HepG2 (cell line): Measurements from ENCODE around the gene PLEKHB2. TPM values are rescaled to one million over a fixed set of nuclear protein-coding genes. Genes with fewer than 3 reads are reported as not detected.

ENCODE experiments used
- DBP ChIP-seq: sonication (generic); formaldehyde crosslinking; IDR thresholded peaks from 2 replicates; pipeline ENCODE4 v1.4.0; 2020; ENCODE audit warnings: missing genetic modification reagents; ENCODE audit errors: not compliant biosample characterization
- ERF ChIP-seq: IDR thresholded peaks from 2 replicates; pipeline ENCODE4 v1.6.1; 2018; ENCODE audit warnings: missing biosample characterization, missing genetic modification reagents
- FOXA3 ChIP-seq: IDR thresholded peaks from 2 replicates; pipeline ENCODE4 v1.6.1; 2016; ENCODE audit warnings: missing genetic modification reagents, missing compliant biosample characterization
- GABPB1 ChIP-seq: IDR thresholded peaks from 2 replicates; pipeline ENCODE4 v1.6.1; 2016; ENCODE audit warnings: mild to moderate bottlenecking, missing genetic modification reagents, moderate library complexity, missing compliant biosample characterization
- HDAC2 ChIP-seq: sonication (generic); formaldehyde crosslinking; IDR thresholded peaks from 2 replicates; pipeline ENCODE4 v1.4.0; 2020; ENCODE audit warnings: missing genetic modification reagents
- HNRNPL ChIP-seq: fragments of 200-400 bp; formaldehyde crosslinking; IDR thresholded peaks from 2 replicates; pipeline ENCODE4 v1.6.1; 2017; ENCODE audit warnings: mild to moderate bottlenecking, low read depth, low read length
- HOXA5 ChIP-seq: sonication (generic); formaldehyde crosslinking; IDR thresholded peaks from 2 replicates; pipeline ENCODE4 v1.4.0; 2020; ENCODE audit warnings: missing genetic modification reagents
- MTF2 ChIP-seq: sonication (generic); formaldehyde crosslinking; IDR thresholded peaks from 2 replicates; pipeline ENCODE4 v1.5.0; 2020; ENCODE audit warnings: missing genetic modification reagents, borderline replicate concordance
- PCBP1 ChIP-seq: fragments of 200-400 bp; formaldehyde crosslinking; IDR thresholded peaks from 2 replicates; pipeline ENCODE4 v1.6.1; 2017; ENCODE audit warnings: mild to moderate bottlenecking, low read depth, low read length, borderline replicate concordance
- RBFOX2 ChIP-seq: fragments of 200-400 bp; formaldehyde crosslinking; IDR thresholded peaks from 2 replicates; pipeline ENCODE4 v1.6.1; 2017; ENCODE audit warnings: low read depth, mild to moderate bottlenecking, low read length
- RBM39 ChIP-seq: fragments of 200-400 bp; formaldehyde crosslinking; IDR thresholded peaks from one replicate; pipeline ENCODE4 v1.6.1; 2018; ENCODE audit warnings: antibody characterized with exemption, mild to moderate bottlenecking, low read depth, low read length; ENCODE audit not compliant: poor library complexity, severe bottlenecking
- RCOR2 ChIP-seq: IDR thresholded peaks from 2 replicates; pipeline ENCODE4 v1.6.1; 2016; ENCODE audit warnings: missing biosample characterization, missing genetic modification reagents
- SPEN ChIP-seq: sonication (generic); formaldehyde crosslinking; IDR thresholded peaks from 2 replicates; pipeline ENCODE4 v1.5.1; 2020; ENCODE audit warnings: low read depth, mild to moderate bottlenecking, missing genetic modification reagents
- SRY ChIP-seq: sonication (generic); formaldehyde crosslinking; IDR thresholded peaks from 2 replicates; pipeline ENCODE4 v1.8.0; 2022; ENCODE audit warnings: mild to moderate bottlenecking, missing genetic modification reagents
- ZNF18 ChIP-seq: sonication (generic); formaldehyde crosslinking; IDR thresholded peaks from 2 replicates; pipeline ENCODE4 v1.8.0; 2022; ENCODE audit warnings: mild to moderate bottlenecking, missing genetic modification reagents; ENCODE audit not compliant: insufficient replicate concordance
- ZNF331 ChIP-seq: sonication (generic); formaldehyde crosslinking; IDR thresholded peaks from 2 replicates; pipeline ENCODE4 v1.4.0; 2020; ENCODE audit warnings: missing genetic modification reagents
- ZNF563 ChIP-seq: sonication (generic); formaldehyde crosslinking; IDR thresholded peaks from 2 replicates; pipeline ENCODE4 v1.8.0; 2022; ENCODE audit warnings: mild to moderate bottlenecking, moderate library complexity, missing genetic modification reagents
- ZNF780A ChIP-seq: sonication (generic); formaldehyde crosslinking; IDR thresholded peaks from 2 replicates; pipeline ENCODE4 v1.8.0; 2022; ENCODE audit warnings: mild to moderate bottlenecking, missing genetic modification reagents, moderate library complexity
- ZSCAN31 ChIP-seq: sonication (generic); formaldehyde crosslinking; IDR thresholded peaks from 2 replicates; pipeline ENCODE4 v1.5.0; 2020; ENCODE audit warnings: low read depth, mild to moderate bottlenecking, missing genetic modification reagents
- ZZZ3 ChIP-seq: sonication (generic); formaldehyde crosslinking; IDR thresholded peaks from 2 replicates; pipeline ENCODE4 v1.4.0; 2020; ENCODE audit warnings: missing genetic modification reagents, mild to moderate bottlenecking, borderline replicate concordance
- polyA plus RNA-seq, 8 experiments: library from polyadenylated mRNA; depleted of rRNA in 3 of 8; stranded (reverse) in 7 of 8; unstranded in 1 of 8; fragments of >200 nt; fragmentation: Illumina TruSeq in 4 of 8; extraction: Trizol in 4 of 8; gene quantifications; 2 replicates each; pipeline versions ENCODE4 v1.2.1 to v1.2.3, GENCODE V29; 2011 to 2016; ENCODE audit warnings: low read depth in 4 of 8, missing spikeins in 1 of 8, mixed read lengths in 1 of 8; ENCODE audit not compliant: insufficient read depth in 1 of 8
- total RNA-seq, 5 experiments: library from RNA; depleted of rRNA; stranded (reverse); fragments of >200 nt; fragmentation: Illumina TruSeq; extraction: Trizol; gene quantifications; 2 replicates each; pipeline ENCODE4 v1.2.3, GENCODE V29; 2016; ENCODE audit warnings: low read depth in 1 of 5
- TF ChIP-seq, protein P1 (sequence below): sonication (generic); formaldehyde crosslinking; IDR thresholded peaks from 2 replicates; pipeline ENCODE4 v1.5.1; 2020; ENCODE audit warnings: missing genetic modification reagents, mild to moderate bottlenecking, borderline replicate concordance
- TF ChIP-seq, protein P2 (sequence below): IDR thresholded peaks from 2 replicates; pipeline ENCODE4 v1.6.1; 2016; ENCODE audit warnings: low read depth, control low read depth
- TF ChIP-seq, protein P3 (sequence below): sonication (generic); formaldehyde crosslinking; IDR thresholded peaks from 2 replicates; pipeline ENCODE4 v1.4.0; 2020; ENCODE audit warnings: mild to moderate bottlenecking, missing genetic modification reagents

PLEKHB2 gene
- total and polyA plus RNA-seq, 2 of the 13 experiments (the other 11 are each of a cell fraction or from before 2014, with no cell fraction given), result 73.0 to 78.9 TPM

GRCh38 chr2:131105156-131105949 lies at the start of gene PLEKHB2 (continued):
- no peak for TF ChIP-seq ZNF18 (CRISPR knock-in tag)
- TF ChIP-seq GABPB1 (CRISPR knock-in tag), result peak; percentile 90
- TF ChIP-seq ZNF780A, result no peak
- TF ChIP-seq HNRNPL, result 0 out of 2 replicates have a peak, but pooled peaks have one; percentile 30
- peak; percentile 56; the same call in 1 of the 2 replicates for TF ChIP-seq SRY (CRISPR knock-in tag)
- TF ChIP-seq ZNF331 (CRISPR knock-in tag), result peak; percentile 71; the same call in 1 of the 2 replicates
- 0 out of 2 replicates have a peak, but pooled peaks have one; percentile 57 for TF ChIP-seq PCBP1
- peak; percentile 85 for TF ChIP-seq ZSCAN31 (CRISPR knock-in tag)
- TF ChIP-seq FOXA3 (CRISPR knock-in tag), result peak; percentile 46
- TF ChIP-seq, protein P1, sequence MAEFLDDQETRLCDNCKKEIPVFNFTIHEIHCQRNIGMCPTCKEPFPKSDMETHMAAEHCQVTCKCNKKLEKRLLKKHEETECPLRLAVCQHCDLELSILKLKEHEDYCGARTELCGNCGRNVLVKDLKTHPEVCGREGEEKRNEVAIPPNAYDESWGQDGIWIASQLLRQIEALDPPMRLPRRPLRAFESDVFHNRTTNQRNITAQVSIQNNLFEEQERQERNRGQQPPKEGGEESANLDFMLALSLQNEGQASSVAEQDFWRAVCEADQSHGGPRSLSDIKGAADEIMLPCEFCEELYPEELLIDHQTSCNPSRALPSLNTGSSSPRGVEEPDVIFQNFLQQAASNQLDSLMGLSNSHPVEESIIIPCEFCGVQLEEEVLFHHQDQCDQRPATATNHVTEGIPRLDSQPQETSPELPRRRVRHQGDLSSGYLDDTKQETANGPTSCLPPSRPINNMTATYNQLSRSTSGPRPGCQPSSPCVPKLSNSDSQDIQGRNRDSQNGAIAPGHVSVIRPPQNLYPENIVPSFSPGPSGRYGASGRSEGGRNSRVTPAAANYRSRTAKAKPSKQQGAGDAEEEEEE (CRISPR knock-in tag), result no peak
- TF ChIP-seq, protein P2, sequence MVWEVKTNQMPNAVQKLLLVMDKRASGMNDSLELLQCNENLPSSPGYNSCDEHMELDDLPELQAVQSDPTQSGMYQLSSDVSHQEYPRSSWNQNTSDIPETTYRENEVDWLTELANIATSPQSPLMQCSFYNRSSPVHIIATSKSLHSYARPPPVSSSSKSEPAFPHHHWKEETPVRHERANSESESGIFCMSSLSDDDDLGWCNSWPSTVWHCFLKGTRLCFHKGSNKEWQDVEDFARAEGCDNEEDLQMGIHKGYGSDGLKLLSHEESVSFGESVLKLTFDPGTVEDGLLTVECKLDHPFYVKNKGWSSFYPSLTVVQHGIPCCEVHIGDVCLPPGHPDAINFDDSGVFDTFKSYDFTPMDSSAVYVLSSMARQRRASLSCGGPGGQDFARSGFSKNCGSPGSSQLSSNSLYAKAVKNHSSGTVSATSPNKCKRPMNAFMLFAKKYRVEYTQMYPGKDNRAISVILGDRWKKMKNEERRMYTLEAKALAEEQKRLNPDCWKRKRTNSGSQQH (CRISPR knock-in tag), result peak; percentile 62; the same call in 1 of the 2 replicates
- 0 out of 2 replicates have a peak, but pooled peaks have one; percentile 21 for TF ChIP-seq HDAC2
- TF ChIP-seq SPEN (CRISPR knock-in tag), result peak; percentile 81; the same call in 1 of the 2 replicates
- TF ChIP-seq RCOR2 (CRISPR knock-in tag), result no peak
- peak; percentile 18; the same call in 1 of the 2 replicates for TF ChIP-seq HOXA5 (CRISPR knock-in tag)
- no peak for TF ChIP-seq DBP
- peak; percentile 93 for TF ChIP-seq RBFOX2
- TF ChIP-seq RBM39, result peak; percentile 78
- peak; percentile 80 for TF ChIP-seq ERF
- TF ChIP-seq, protein P3, sequence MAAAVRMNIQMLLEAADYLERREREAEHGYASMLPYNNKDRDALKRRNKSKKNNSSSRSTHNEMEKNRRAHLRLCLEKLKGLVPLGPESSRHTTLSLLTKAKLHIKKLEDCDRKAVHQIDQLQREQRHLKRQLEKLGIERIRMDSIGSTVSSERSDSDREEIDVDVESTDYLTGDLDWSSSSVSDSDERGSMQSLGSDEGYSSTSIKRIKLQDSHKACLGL (CRISPR knock-in tag), result peak; percentile 84; the same call in 1 of the 2 replicates
- TF ChIP-seq ZZZ3, result 0 out of 2 replicates have a peak, but pooled peaks have one; percentile 76
- TF ChIP-seq MTF2 (CRISPR knock-in tag), result 0 out of 2 replicates have a peak, but pooled peaks have one; percentile 12
- 0 out of 2 replicates have a peak, but pooled peaks have one; percentile 46 for TF ChIP-seq ZNF563 (CRISPR knock-in tag)
